Transverse colon (tissue), 4 donors: ENCODE measurements around the gene MTFP1. TPM values are rescaled to one million over a fixed set of nuclear protein-coding genes. Genes with fewer than 3 reads are reported as not detected.

Experiments
- DNase-seq: peaks from one replicate; pipeline ENCODE4 v3.0.0-alpha.2; 2019
- H3K27ac ChIP-seq, 4 donors: fragments of 200-600 bp; sonication (generic); 2 replicates each; pipeline ENCODE4 v1.5.1; 2016 to 2018; ENCODE audit warnings: inconsistent platforms in 4 of 4
- H3K27me3 ChIP-seq: fragments of 200-600 bp; sonication (generic); 2 replicates; pipeline ENCODE4 v1.5.1; 2017; ENCODE audit warnings: inconsistent platforms
- H3K36me3 ChIP-seq, 4 donors: fragments of 200-600 bp; sonication (generic); 2 replicates each; pipeline ENCODE4 v1.5.1; 2017 to 2019; ENCODE audit warnings: inconsistent platforms in 4 of 4
- H3K4me1 ChIP-seq, 4 donors: fragments of 200-600 bp; sonication (generic); 2 replicates each; pipeline ENCODE4 v1.5.1; 2017 to 2020; ENCODE audit warnings: inconsistent platforms in 4 of 4
- H3K4me3 ChIP-seq, 4 donors: fragments of 200-600 bp; sonication (generic); 1 replicate in 1 of 4; 2 replicates in 3 of 4; pipeline versions ENCODE4 v1.5.1 to v1.6.1; 2017 to 2019; ENCODE audit warnings: inconsistent platforms in 4 of 4
- H3K9me3 ChIP-seq, 2 donors: fragments of 200-600 bp; sonication (generic); 2 replicates each; pipeline ENCODE4 v1.5.1; 2017 to 2019; ENCODE audit warnings: inconsistent platforms in 2 of 2
- CTCF ChIP-seq, 5 experiments: fragments of 200-600 bp in 3 of 5; fragments of 450-650 bp in 2 of 5; sonication (generic) in 3 of 5; IDR thresholded peaks; 1 replicate in 2 of 5; 2 replicates in 3 of 5; pipeline ENCODE4 v1.5.1; 2016 to 2017; ENCODE audit warnings: antibody characterized with exemption in 5 of 5, inconsistent platforms in 3 of 5, mild to moderate bottlenecking in 2 of 5, moderate library complexity in 1 of 5
- EP300 ChIP-seq: sonication (generic); formaldehyde crosslinking; IDR thresholded peaks from one replicate; pipeline ENCODE4 v1.6.1; 2017; ENCODE audit warnings: antibody characterized with exemption, low read depth
- POLR2A ChIP-seq: fragments of 450-650 bp; IDR thresholded peaks from one replicate; pipeline ENCODE4 v1.6.1; 2016; ENCODE audit warnings: antibody characterized with exemption, mild to moderate bottlenecking, moderate library complexity
- POLR2AphosphoS5 ChIP-seq, 3 donors: sonication (generic); formaldehyde crosslinking; IDR thresholded peaks; one replicate each; pipeline ENCODE4 v1.6.1; 2016; ENCODE audit warnings: antibody characterized with exemption in 3 of 3
- WGBS, 2 donors: methylation state at CpG; one replicate each; pipeline ENCODE4 v1.1.5; 2018; ENCODE audit warnings: low coverage in 1 of 2; 5-methylcytosine and 5-hydroxymethylcytosine counted together
- in situ Hi-C, 4 donors: fragments of 200-750 bp; cut with MboI; loops; one replicate each; pipeline versions ENCODE4 v1.15.0 to v1.15.1; 2017; ENCODE audit warnings: low sequenced_read_pairs in 3 of 4, low pct_ligation_motif_present in 1 of 4, low pct_unique_long_range_greater_than_20kb in 1 of 4
- intact Hi-C: fragments of 100-400 bp; cut with DNase I; formaldehyde crosslinking; loops from one replicate; pipeline ENCODE4 v1.15.1; 2023; ENCODE audit warnings: low total_unique reads
- total RNA-seq, 4 donors: library from RNA; depleted of rRNA; stranded (reverse); fragments of >200 nt; gene quantifications; one replicate each; pipeline ENCODE4 v1.1.0, GENCODE V29; 2016

The MTFP1 gene
- total RNA-seq, 4 donors from 2014 or later = 2.0 to 48.6 (median 21.4) TPM

- in situ Hi-C loops = loop anchor here (5.0 to 25.0 kb wide), 5 partner anchors 91 to 279 kb away; partner anchors contain the start of genes CASTOR1 (in 1 of the 4) and OSM (in 1 of the 4)
Observed at GRCh38 chr22:30390974-30391691, 34.4 kb upstream of the MTFP1 start.

GRCh38 chr22:30392661-30393321 lies 32.8 kb upstream of the MTFP1 start:
- DNase-seq = no peak
- no peaks in the 10 kb centered on the region for H3K36me3 ChIP-seq
- peaks cover 9% of the 10 kb centered on the region for H3K27me3 ChIP-seq
- H3K4me3 ChIP-seq = no peak overlapping the region
- intact Hi-C loops = no loop called here
- WGBS, 2 donors = 75% methylated on average over 9 of the region's 9 CpGs; no CpG with 5 or more reads in 1 of the 2 donors
- TF ChIP-seq EP300 = no peak
- no peak for TF ChIP-seq POLR2AphosphoS5 (IDR thresholded peaks at IDR 0.05)
- TF ChIP-seq CTCF (IDR thresholded peaks at IDR 0.05) = no peak
- no peak for TF ChIP-seq POLR2A
- H3K4me1 ChIP-seq = peaks cover 3 to 16% (median 15%) of the 10 kb centered on the region in 4 donors
- no peaks in the 10 kb centered on the region for H3K9me3 ChIP-seq
- in situ Hi-C loops = loop anchor here (5.0 to 25.0 kb wide), 5 partner anchors 90 to 280 kb away; partner anchors contain the start of genes CASTOR1 (in 1 of the 4) and OSM (in 1 of the 4)
- H3K27ac ChIP-seq = no peak overlapping the region

More at GRCh38 chr22:30390974-30391691, 34.4 kb upstream of the MTFP1 start:
- peak; percentile 82 for DNase-seq
- H3K27me3 ChIP-seq = no peaks in the 10 kb centered on the region
- H3K4me3 ChIP-seq = no peak overlapping the region
- WGBS, 2 donors = 51 to 100% methylated on average over 1 to 5 of the region's 5 CpGs
- no peaks in the 10 kb centered on the region for H3K9me3 ChIP-seq
- no peak overlapping the region for H3K27ac ChIP-seq
- H3K4me1 ChIP-seq = peaks cover 6 to 11% (median 10%) of the 10 kb centered on the region in 4 donors
- TF ChIP-seq POLR2A (no peak), CTCF (IDR thresholded peaks at IDR 0.05) (peak; percentile 76 to 90 (median 82)), POLR2AphosphoS5 (IDR thresholded peaks at IDR 0.05) (no peak), EP300 (no peak)
- no peaks in the 10 kb centered on the region for H3K36me3 ChIP-seq
- intact Hi-C loops = loop anchor here (2.0 kb wide), 1 partner anchor 94 kb away; no protein-coding TSS in a partner anchor

GRCh38 chr22:30393322-30393680 lies 32.3 kb upstream of the MTFP1 start:
- TF ChIP-seq POLR2A (no peak), EP300 (no peak)
- Histone ChIP-seq H3K27ac (no peak overlapping the region), H3K4me1 (peaks cover 3 to 20% (median 17%) of the 10 kb centered on the region in 4 donors), H3K27me3 (peaks cover 14% of the 10 kb centered on the region), H3K4me3 (no peak overlapping the region), H3K36me3 (no peaks in the 10 kb centered on the region), H3K9me3 (no peaks in the 10 kb centered on the region)
- 76% methylated on average over 7 of the region's 7 CpGs; no CpG with 5 or more reads in 1 of the 2 donors for WGBS, 2 donors
- intact Hi-C loops (no loop called here), in situ Hi-C loops (loop anchor here (5.0 to 25.0 kb wide), 5 partner anchors 89 to 281 kb away; partner anchors contain the start of genes CASTOR1 (in 1 of the 4) and OSM (in 1 of the 4))
- no peak for DNase-seq

GRCh38 chr22:30393885-30394284 lies 31.7 kb upstream of the MTFP1 start:
- H3K27ac ChIP-seq = no peak overlapping the region
- DNase-seq = no peak
- peaks cover 16% of the 10 kb centered on the region for H3K27me3 ChIP-seq
- no peaks in the 10 kb centered on the region for H3K9me3 ChIP-seq
- no peak overlapping the region for H3K4me3 ChIP-seq
- in situ Hi-C loops = loop anchor here (5.0 to 25.0 kb wide), 5 partner anchors 88 to 282 kb away; partner anchors contain the start of genes CASTOR1 (in 1 of the 4) and OSM (in 1 of the 4)
- intact Hi-C loops = no loop called here
- TF ChIP-seq CTCF (IDR thresholded peaks at IDR 0.05) (no peak), POLR2AphosphoS5 (IDR thresholded peaks at IDR 0.05) (no peak)
- 40 to 80% methylated on average over 1 to 3 of the region's 3 CpGs for WGBS, 2 donors
- peaks cover 3 to 24% (median 17%) of the 10 kb centered on the region in 4 donors for H3K4me1 ChIP-seq
- no peaks in the 10 kb centered on the region for H3K36me3 ChIP-seq
